GM19043 (cell line): Measurements from ENCODE around the gene SMARCC1.

Source experiments
- ATAC-seq: cut with Tn5 transposase; IDR thresholded peaks from one replicate; pipeline ENCODE4 v1.9.1; 2021; ENCODE audit warnings: low read depth; ENCODE audit not compliant: unreplicated experiment

SMARCC1 gene

GRCh38 chr3:47711596-47711995 is 70.1 kb downstream of the SMARCC1 start:
- ATAC-seq, result no peak

GRCh38 chr3:47705391-47705790 is 76.3 kb downstream of the SMARCC1 start:
- no peak for ATAC-seq

GRCh38 chr3:47704237-47704612 is 77.5 kb downstream of the SMARCC1 start:
- ATAC-seq, result no peak

- ATAC-seq, result no peak
Observed at GRCh38 chr3:47701388-47701787, 80.3 kb downstream of the SMARCC1 start.

GRCh38 chr3:47692158-47692557 is 89.5 kb downstream of the SMARCC1 start:
- ATAC-seq, result no peak

- ATAC-seq, result no peak
Observed at GRCh38 chr3:47688488-47688887, 93.2 kb downstream of the SMARCC1 start.

- no peak for ATAC-seq
Observed at GRCh38 chr3:47685037-47685436, 96.7 kb downstream of the SMARCC1 start.

- ATAC-seq, result no peak
Observed at GRCh38 chr3:47681016-47681415, 100.7 kb downstream of the SMARCC1 start.

GRCh38 chr3:47678446-47679338 is 103.0 kb downstream of the SMARCC1 start:
- no peak for ATAC-seq

- no peak for ATAC-seq
Observed at GRCh38 chr3:47669026-47669749, 112.5 kb downstream of the SMARCC1 start.

GRCh38 chr3:47666118-47666517 is 115.6 kb downstream of the SMARCC1 start:
- ATAC-seq, result no peak

- ATAC-seq, result no peak
Observed at GRCh38 chr3:47664519-47664918, 117.2 kb downstream of the SMARCC1 start.

GRCh38 chr3:47663630-47664240 is 118.0 kb downstream of the SMARCC1 start:
- no peak for ATAC-seq

GRCh38 chr3:47661121-47661752 is 120.5 kb downstream of the SMARCC1 start:
- ATAC-seq, result no peak

GRCh38 chr3:47658444-47658843 is 123.2 kb downstream of the SMARCC1 start:
- no peak for ATAC-seq

GRCh38 chr3:47652142-47652541 is 129.6 kb downstream of the SMARCC1 start:
- no peak for ATAC-seq

GRCh38 chr3:47650294-47650693 is 131.4 kb downstream of the SMARCC1 start:
- no peak for ATAC-seq

- ATAC-seq, result no peak
Observed at GRCh38 chr3:47647550-47647949, 134.1 kb downstream of the SMARCC1 start.

- ATAC-seq, result no peak
Observed at GRCh38 chr3:47646362-47646761, 135.3 kb downstream of the SMARCC1 start.

- ATAC-seq, result no peak
Observed at GRCh38 chr3:47645551-47645950, 136.1 kb downstream of the SMARCC1 start.

GRCh38 chr3:47643092-47643491 is 138.6 kb downstream of the SMARCC1 start:
- no peak for ATAC-seq
